Measurements from ENCODE around the gene CCDC102B.
"Not testable (repeated sequence)": the region's sequence is repeated elsewhere in the genome, so short reads cannot be mapped to it uniquely, and the experiment has no call there.

Gene CCDC102B

DNA sequence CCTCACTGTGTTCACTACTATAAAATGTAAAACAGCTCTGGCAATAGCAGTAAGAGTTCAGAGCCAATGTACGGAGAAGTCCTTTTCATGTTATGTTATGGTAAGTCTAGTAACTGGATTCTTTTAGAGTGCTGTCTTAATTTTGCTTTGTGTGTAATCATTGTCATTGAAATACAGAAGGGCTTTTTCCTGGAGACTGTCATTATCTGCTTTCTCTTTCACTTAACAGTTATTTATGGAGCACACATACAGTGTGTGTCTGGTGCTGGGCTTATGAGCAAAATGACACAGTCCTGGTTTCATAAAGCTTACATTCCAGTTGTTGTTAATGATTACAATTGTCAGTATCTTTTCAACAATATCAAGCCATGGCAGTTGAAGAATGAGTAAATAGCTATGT, 95.5 kb downstream of the CCDC102B start:
- DNase-seq (ENCODE audit: low read depth in 4 of 4, low spot score in 1 of 4): no peak

DNA sequence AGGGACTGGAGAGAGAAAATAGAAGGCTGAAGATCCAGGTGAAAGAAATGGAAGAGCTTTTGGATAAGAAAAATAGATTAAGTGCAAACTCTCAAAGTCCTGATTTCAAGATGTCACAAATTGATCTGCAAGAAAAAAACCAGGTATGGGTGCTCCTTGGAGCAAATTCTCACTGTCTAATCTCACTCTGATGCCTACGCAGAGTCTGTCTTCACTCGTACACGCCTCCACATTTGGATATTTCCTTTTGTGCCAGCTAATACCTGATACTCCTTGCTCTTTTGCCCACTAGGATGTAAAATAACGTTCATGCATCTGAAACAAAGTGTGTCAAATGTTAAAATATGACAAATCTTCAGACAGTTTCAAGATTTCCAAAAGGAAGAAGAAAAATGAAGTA, 99.4 kb downstream of the CCDC102B start:
- no peak for DNase-seq (ENCODE audit: low read depth in 4 of 4, low spot score in 1 of 4)

DNA sequence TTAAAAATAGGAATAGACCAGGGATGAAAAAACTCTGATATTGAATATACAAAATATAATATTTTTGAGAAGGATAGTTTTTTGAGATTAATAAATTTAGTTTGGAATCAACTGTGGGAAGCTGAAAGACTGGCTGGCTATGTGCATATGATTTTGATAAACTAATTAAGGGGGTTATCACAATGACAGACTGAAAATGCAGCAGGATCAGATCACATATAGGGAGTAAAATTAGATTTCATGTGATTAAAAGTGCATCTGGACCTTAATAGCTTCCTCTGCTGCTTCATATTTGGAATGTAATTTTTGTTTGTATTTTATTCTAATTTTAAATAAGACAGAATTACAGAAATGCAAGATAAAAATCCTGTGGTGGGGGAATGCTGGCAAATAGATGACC, 111.7 kb downstream of the CCDC102B start:
- no peak for DNase-seq (ENCODE audit: low read depth in 4 of 4, low spot score in 1 of 4)

DNA sequence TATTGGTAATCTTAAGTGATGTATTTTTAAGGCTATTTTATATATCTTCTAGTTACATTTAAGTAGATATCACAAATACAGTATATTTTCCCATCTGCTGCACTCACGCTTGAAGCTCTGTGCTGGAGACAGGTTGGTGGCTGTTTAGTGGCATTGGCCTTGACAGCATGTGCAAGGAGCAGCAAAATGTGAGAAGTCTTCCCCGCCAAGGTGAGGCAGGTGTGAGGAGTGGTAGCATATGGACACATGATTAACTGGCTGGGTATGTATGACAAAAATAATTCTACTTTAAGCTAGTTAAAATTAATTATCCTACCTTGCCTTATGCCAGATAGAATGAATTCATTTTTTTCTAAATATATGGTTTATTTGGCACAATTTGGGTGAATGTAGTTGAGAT, 117.2 kb downstream of the CCDC102B start:
- no peak for DNase-seq (ENCODE audit: low read depth in 4 of 4, low spot score in 1 of 4)

DNA sequence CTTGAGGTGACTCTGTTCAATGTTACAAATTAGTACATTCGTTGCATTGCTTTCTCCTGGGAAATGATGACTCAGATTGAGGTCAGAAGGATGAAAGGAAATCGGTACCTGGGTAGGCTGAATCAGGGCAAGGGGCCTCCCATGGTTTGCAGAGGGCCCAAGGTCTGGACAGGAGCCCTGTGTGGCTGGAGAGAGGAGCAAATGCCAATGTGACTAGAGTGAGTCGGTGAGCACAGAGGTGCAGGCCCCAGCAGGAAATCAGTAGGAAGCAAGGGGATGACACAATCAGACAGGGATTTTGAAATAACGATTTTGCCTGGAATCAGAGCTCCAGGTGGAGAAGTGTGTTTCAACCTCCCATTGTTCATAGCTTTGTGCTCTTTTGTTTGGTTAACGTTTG, 118.9 kb downstream of the CCDC102B start:
- no peak for DNase-seq (ENCODE audit: low read depth in 4 of 4, low spot score in 1 of 4)

DNA sequence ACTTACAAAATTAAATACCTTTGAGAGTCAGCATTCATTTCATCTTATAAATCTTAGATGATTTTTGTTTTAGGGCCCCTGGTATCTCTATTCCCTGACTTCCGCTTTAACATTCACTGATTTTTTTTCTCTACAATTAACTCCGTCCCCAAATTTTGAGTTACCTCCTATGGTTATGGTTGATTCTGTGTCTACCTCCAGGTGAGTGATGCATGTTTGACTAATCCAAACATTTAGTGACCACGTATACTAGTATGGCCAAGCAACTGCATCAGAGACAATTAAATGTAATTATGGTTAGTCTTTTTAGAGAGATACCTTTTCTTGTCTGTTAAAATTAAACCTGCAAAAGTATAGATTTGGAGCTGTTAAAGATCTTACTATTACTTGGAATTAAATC, 120.3 kb downstream of the CCDC102B start:
- no peak for DNase-seq (ENCODE audit: low read depth in 4 of 4, low spot score in 1 of 4)

DNA sequence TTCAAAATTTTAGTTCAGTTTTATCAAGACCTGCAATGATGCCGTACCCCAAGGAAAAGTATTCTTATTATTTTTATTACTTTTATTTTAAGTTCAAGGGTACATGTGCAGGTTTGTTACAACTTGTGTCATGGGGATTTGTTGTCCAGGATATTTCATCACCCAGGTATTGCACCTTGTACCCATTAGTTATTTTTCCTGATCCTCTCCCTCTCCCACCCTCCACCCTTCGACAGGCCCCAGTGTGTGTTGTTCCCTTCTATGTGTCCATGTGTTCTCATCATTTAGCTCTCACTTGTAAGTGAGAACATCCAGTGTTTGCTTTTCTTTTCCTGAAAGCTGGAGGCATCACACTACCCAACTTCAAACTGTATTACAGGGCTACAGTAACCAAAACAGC, 122.0 kb downstream of the CCDC102B start:
- DNase-seq (ENCODE audit: low read depth in 4 of 4, low spot score in 1 of 4): no peak

DNA sequence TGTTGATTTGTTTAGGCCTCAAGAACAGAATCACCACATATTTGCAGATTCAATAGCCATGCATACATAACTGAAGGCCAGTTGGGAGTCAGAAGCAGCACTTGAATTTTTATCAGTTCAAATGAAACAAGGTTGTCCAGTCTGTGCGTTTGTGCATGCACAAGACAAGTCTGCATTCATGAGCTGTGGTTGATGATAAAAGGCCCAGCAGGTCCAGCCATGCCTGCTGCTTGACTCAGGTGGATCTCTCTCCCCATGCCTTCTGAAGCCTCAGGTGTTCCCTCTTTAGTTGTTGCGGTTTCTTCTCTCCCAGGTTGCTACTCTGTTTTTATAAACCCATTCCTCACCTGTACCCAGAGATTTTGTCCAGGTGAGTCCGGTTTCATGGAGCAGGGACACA, 124.5 kb downstream of the CCDC102B start:
- DNase-seq (ENCODE audit: low read depth in 4 of 4, low spot score in 1 of 4): no peak

DNA sequence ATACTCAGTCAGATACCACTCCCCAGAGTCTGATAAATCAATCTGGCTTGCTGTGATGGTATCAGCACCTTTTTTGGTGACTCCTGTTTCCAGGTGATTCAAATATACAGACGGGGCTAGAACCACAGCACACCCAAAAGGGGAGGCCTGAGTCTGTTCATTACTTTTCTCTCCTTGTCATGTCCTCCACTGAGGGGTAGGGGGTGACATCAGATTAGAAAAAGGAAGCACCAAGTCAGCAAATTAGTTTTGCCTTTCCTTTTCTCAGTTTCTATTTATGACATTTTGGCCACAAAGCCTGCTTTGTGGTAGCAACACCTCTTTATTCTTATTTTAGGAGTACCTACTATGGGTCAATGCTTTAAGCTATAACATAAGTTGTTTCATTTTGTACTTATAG, 127.4 kb downstream of the CCDC102B start:
- no peak for DNase-seq (ENCODE audit: low read depth in 4 of 4, low spot score in 1 of 4)

DNA sequence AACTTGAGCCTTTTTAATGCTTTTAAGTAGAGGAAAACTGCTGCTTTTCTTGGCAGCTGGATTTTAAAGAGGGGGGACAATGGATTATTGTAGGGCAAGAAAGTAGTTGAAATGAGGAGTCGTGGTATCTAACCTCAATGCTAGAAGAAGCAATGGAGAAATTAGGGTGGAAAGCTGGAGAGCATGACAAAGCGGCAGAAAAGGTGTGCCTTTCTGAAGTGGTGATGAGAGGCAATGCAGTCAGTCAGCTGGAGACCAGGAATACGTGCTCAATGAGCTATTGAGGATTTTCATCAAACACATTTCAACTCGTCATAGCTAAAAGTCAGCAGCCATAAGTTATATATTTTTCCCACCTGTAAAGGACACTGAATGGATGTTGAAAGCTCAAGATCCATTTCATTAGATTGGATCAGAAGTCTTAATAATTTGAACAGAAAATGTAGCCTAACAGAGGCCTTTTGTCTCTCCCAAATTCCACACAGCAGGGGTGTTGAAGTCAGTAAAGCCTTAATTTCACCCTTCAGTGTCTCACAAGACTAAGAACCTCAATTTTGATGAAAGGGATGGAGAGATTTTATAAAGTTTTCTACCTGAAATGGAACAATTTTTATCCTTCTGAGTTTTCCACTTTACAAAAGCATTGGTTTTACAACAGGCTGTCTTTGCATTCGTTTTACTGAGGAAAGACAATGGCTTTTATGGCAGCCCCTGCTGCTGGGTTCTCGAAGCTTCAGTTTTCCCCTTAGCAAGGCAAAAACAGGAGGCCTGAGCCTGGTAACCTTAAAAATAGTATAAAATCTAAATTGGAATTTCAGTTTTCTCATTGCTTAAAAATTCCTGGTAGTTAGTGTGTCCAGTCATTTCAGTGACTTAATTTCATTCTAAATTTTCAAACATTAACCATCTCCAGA, 131.1 kb downstream of the CCDC102B start:
- no peak for DNase-seq (ENCODE audit: low read depth in 4 of 4, low spot score in 1 of 4)

DNA sequence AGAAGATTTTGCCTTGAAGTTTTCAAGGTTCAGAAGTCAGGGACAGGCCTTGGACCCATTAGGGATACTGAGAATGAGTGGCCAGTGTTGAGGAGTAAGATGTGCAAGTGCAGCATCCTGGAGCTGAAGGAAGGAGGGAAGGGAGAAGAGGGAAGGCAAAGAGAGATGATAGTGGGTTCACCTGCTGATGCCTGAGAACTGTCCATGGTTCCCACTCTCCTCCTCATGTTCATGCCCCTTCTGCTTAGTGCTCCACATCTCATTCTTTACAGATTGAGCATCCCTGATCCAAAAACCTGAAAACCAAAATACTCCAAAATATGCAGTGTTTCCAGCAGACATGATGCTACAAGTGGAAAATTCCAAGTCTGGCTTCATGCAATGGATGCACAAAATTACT, 137.8 kb downstream of the CCDC102B start:
- no peak for DNase-seq (ENCODE audit: low read depth in 4 of 4, low spot score in 1 of 4)

DNA sequence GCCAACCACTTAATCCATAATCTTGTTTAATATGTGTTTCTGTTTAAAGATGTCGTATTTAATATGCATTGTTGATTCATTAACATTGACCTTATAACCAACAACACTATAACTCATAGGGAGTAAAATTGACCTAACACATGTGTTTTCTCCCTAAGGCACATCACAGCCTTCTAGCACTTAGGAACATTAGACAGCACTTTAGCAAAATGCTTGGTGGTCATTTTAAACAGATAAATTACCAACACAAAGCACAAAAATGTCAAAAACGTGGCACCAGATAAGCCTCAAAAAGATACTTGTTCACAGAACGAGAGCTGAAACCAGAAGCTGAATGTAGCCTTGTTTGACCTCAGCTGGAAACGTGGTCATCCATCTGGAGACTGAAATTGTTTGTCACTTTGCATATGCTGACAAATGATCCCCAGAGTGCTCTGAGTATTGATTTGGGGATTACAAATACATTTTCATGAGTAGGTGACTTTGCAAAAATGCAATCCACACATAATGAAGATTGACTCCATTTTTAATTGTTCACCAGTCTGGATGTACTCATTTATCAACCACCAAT, 139.2 kb downstream of the CCDC102B start:
- DNase-seq (ENCODE audit: low read depth in 4 of 4, low spot score in 1 of 4): no peak

DNA sequence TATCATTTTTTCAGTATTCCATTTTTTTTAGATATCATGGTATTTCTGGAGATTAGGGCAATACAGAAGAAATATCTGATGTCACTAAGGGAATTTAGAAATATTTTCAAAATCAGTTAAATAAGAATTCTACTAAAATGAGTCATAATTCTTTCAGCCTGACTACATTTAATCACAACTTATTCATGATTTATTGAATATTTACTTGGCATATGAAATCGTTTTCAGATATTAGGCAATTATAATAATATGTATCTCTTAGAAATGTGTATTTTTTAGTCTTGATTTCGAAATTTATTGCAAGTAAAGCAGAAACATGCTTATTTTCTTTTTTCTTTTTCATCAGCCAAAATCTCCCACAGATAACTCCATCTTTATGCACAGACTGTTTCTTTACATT, 142.2 kb downstream of the CCDC102B start:
- no peak for DNase-seq (ENCODE audit: low read depth in 4 of 4, low spot score in 1 of 4)

DNA sequence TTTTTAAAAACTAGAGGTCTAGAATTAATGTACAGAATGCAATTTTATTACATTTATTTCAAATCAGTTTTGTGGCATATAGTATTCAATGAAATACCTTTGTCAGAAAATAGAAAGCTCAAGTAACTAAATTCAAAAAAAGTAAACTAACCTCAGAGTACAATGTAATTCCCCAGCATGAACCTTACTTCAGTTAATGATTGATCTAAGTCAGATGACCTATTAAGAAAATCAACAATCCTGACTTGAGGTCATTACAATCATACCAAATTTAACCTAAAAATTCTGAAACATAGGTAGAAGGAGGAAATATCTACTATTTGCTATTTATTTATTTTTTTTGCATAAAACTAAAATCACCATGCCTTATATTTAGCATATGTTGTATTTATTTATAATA, 142.9 kb downstream of the CCDC102B start:
- no peak for DNase-seq (ENCODE audit: low read depth in 4 of 4, low spot score in 1 of 4)

DNA sequence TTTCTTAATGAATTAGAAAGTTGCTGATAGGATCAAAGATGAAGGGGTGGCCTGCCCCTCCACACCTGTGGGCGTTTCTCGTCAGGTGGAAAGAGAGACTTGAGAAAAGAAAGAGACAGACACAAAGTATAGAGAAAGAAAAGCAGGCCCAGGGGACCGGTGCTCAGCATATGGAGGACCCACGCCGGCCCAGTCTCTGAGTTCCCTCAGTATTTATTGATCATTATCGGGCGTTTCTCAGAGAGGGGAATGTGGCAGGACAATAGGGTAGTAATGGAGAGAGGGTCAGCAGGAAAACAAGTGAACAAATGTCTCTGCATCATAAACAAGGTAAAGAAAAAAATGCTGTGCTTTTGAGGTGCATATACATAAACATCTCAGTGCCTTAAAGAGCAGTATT, 144.3 kb downstream of the CCDC102B start:
- DNase-seq (ENCODE audit: low read depth in 4 of 4, low spot score in 1 of 4): no peak

DNA sequence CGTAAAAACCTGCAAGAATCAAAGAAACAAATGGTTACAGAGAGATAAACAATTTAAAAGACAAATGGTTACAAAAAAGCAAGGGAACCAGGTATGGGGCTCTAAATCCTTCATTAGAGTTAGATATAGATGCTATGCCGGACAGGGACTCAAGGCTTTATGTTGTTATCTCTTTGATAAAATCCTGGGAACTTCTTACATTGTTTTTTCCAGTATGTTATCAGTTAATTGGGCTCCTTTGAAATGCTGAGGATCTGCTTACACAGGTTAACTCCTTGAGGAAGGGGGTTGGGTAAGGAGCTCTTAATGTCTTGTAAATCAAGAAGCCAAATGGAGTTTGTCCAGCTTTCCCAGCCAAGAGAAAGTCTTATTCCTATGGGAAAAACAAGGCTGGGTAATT, 146.0 kb downstream of the CCDC102B start:
- DNase-seq (ENCODE audit: low read depth in 4 of 4, low spot score in 1 of 4): not testable (repeated sequence)

DNA sequence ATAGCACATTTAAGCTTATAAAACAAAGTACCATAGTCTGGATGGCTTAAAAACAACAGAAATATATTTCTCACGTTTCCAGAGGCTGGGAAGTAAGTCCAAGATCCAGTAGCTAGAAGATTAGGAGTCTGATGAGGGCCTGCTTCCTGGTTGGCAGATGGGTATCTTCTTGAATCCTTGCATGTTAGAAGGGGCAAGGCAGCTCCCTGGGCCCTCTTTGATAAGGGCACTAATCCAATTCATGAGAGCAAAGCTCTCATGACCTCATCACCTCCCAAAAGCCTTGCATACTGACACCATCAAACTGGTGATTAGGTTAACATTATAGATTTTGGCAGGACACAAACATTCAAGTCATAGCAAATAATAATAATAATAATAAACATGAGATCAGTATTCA, 146.4 kb downstream of the CCDC102B start:
- no peak for DNase-seq (ENCODE audit: low read depth in 4 of 4, low spot score in 1 of 4)

DNA sequence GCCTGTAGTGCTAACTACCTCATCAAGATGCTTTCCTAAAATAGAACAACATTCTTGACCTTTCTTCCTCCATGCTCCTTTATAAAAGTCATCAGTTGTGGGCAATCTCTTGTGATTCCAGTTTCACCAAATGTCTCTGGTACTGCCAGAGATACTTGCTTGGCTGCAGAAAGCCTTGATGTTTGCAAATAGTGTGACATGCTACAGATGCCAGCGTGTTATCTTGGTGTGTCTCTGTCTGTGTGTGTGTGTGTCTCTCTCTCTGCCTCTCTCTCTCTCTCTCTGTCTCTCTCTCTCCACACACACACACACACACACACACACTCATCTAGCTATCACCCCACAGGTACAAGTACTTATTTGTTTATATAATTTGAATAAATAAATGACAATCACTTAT, 146.9 kb downstream of the CCDC102B start:
- DNase-seq (ENCODE audit: low read depth in 4 of 4, low spot score in 1 of 4): no peak

DNA sequence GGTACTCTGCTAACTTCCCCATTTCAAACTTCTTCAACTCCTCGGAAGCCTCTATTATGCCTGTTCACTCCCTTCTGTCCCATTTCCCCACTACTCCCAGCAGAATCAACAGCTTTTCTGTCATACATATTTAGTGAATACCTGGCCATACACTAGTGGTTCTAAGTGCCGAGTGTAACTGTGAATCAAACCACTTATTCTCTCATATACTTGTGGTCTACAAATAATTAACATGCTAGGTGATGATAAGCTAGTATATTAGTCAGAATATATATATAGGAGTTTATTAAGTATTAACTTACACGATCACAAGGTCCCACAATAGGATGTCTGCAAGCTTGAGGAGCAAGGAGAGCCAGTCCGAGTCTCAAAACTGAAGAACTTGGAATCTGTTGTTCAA, 150.7 kb downstream of the CCDC102B start:
- no peak for DNase-seq (ENCODE audit: low read depth in 4 of 4, low spot score in 1 of 4)

DNA sequence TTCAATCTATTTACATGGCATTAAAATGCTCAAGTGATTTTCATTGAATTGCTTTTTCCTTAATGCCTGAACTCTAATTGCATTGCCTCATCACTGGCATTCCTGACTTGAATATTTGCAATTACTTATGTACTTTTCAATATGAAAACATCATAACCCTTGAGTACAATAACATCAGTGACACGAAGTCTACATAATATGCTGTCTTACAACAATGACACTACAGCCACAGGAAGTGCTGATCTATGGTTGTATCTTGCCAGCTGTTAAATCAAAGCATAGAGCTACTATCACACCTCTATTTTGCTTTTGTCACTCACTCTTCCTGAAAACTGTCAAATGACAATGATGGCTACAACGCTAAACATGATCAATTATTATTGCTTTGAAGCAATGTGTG, 156.9 kb downstream of the CCDC102B start:
- DNase-seq (ENCODE audit: low read depth in 4 of 4, low spot score in 1 of 4): no peak

DNA sequence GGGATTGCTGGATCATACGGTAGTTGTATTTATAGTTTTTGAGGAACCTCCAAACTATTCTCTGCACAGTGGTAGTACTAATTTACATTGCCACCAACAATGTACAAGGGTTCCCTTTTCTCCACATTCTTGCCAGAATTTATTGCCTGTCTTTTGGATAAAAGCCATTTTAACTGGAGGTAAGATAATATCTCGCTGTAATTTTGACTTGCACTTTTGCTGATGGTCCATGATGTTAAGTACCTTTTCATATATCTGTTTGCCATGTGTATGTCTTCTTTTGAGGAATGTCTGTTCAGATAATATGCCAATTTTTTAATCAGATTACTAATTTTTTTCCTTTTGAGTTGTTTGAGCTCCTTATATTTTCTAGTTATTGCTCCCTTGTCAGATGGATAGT, 158.8 kb downstream of the CCDC102B start:
- DNase-seq (ENCODE audit: low read depth in 4 of 4, low spot score in 1 of 4): no peak

DNA sequence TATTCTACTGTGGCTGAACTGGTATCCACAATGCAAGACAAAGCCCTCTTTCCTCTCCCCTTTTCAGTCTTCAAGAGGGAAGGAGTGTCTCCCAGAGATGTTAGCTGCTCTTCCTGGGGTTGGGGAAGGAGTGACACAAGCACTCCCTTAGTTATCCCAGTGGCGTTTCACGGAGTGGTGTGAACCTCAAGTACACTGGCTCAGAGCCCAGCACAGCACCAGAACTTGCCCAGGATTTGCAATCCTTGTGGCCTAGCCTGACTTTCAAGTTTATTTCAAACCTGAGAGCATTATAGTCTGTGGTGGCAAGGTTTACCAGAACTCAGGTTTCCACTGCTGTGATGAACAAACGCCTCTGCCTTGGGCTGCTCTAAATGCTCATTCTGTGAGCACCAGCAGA, 162.5 kb downstream of the CCDC102B start:
- no peak for DNase-seq (ENCODE audit: low read depth in 4 of 4, low spot score in 1 of 4)

DNA sequence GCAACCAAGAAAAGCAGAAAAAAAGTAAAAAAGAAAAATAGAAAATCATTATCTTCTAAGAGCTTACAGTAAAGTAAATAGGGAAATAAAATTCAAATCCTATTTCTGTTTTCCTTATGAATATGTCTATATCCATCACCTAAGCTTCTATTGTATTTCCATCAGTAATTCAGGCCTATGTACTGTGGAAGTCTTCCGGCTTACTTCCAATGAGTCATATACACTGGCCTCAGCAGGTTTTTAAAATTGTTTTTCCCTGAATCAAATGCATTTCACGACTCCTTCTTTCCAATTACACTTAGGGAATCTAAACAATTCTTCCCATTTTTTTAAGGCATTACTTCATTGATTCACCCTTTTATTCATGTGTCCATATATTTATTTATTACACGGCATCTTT, 164.7 kb downstream of the CCDC102B start:
- DNase-seq (ENCODE audit: low read depth in 4 of 4, low spot score in 1 of 4): no peak

Data from stimulated activated CD4-positive, alpha-beta T cell treated with anti-CD3 and anti-CD28 coated beads, Interleukin-1b, Interleukin-23, amount 100 ng/mL, for 24 hours (primary cell).